Measurements from ENCODE around the gene PIAS1.

The PIAS1 gene

GRCh38 chr15:68062214-68062613 lies 8.1 kb downstream of the PIAS1 start:
- in situ Hi-C loops (cut with HindIII; ENCODE audit: low sequenced_read_pairs): no loop called here

- in situ Hi-C loops (cut with HindIII; ENCODE audit: low sequenced_read_pairs): no loop called here
Observed at GRCh38 chr15:68062946-68063465, 8.9 kb downstream of the PIAS1 start.

- in situ Hi-C loops (cut with HindIII; ENCODE audit: low sequenced_read_pairs): no loop called here
Observed at GRCh38 chr15:68063606-68064005, 9.5 kb downstream of the PIAS1 start.

GRCh38 chr15:68073576-68074288 lies 19.6 kb downstream of the PIAS1 start:
- in situ Hi-C loops (cut with HindIII; ENCODE audit: low sequenced_read_pairs): no loop called here

GRCh38 chr15:68075764-68076385 lies 21.8 kb downstream of the PIAS1 start:
- in situ Hi-C loops (cut with HindIII; ENCODE audit: low sequenced_read_pairs): no loop called here

- in situ Hi-C loops (cut with HindIII; ENCODE audit: low sequenced_read_pairs): no loop called here
Observed at GRCh38 chr15:68078365-68078764, 24.2 kb downstream of the PIAS1 start.

- in situ Hi-C loops (cut with HindIII; ENCODE audit: low sequenced_read_pairs): no loop called here
Observed at GRCh38 chr15:68080334-68080733, 26.2 kb downstream of the PIAS1 start.

- in situ Hi-C loops (cut with HindIII; ENCODE audit: low sequenced_read_pairs): no loop called here
Observed at GRCh38 chr15:68080783-68081182, 26.7 kb downstream of the PIAS1 start.

GRCh38 chr15:68081869-68082505 lies 27.9 kb downstream of the PIAS1 start:
- in situ Hi-C loops (cut with HindIII; ENCODE audit: low sequenced_read_pairs): no loop called here

- in situ Hi-C loops (cut with HindIII; ENCODE audit: low sequenced_read_pairs): no loop called here
Observed at GRCh38 chr15:68082735-68083134, 28.6 kb downstream of the PIAS1 start.

- in situ Hi-C loops (cut with HindIII; ENCODE audit: low sequenced_read_pairs): no loop called here
Observed at GRCh38 chr15:68083463-68083862, 29.3 kb downstream of the PIAS1 start.

GRCh38 chr15:68085052-68085451 lies 30.9 kb downstream of the PIAS1 start:
- in situ Hi-C loops (cut with HindIII; ENCODE audit: low sequenced_read_pairs): no loop called here

GRCh38 chr15:68091743-68092142 lies 37.6 kb downstream of the PIAS1 start:
- in situ Hi-C loops (cut with HindIII; ENCODE audit: low sequenced_read_pairs): no loop called here

GRCh38 chr15:68096099-68096498 lies 42.0 kb downstream of the PIAS1 start:
- in situ Hi-C loops (cut with HindIII; ENCODE audit: low sequenced_read_pairs): no loop called here

GRCh38 chr15:68097029-68097428 lies 42.9 kb downstream of the PIAS1 start:
- in situ Hi-C loops (cut with HindIII; ENCODE audit: low sequenced_read_pairs): no loop called here

GRCh38 chr15:68098465-68098864 lies 44.4 kb downstream of the PIAS1 start:
- in situ Hi-C loops (cut with HindIII; ENCODE audit: low sequenced_read_pairs): no loop called here

GRCh38 chr15:68100194-68100593 lies 46.1 kb downstream of the PIAS1 start:
- in situ Hi-C loops (cut with HindIII; ENCODE audit: low sequenced_read_pairs): no loop called here

GRCh38 chr15:68103603-68104002 lies 49.5 kb downstream of the PIAS1 start:
- in situ Hi-C loops (cut with HindIII; ENCODE audit: low sequenced_read_pairs): no loop called here

- in situ Hi-C loops (cut with HindIII; ENCODE audit: low sequenced_read_pairs): no loop called here
Observed at GRCh38 chr15:68106656-68107055, 52.5 kb downstream of the PIAS1 start.

- in situ Hi-C loops (cut with HindIII; ENCODE audit: low sequenced_read_pairs): no loop called here
Observed at GRCh38 chr15:68107142-68107541, 53.0 kb downstream of the PIAS1 start.

- in situ Hi-C loops (cut with HindIII; ENCODE audit: low sequenced_read_pairs): no loop called here
Observed at GRCh38 chr15:68112706-68113105, 58.6 kb downstream of the PIAS1 start.

- in situ Hi-C loops (cut with HindIII; ENCODE audit: low sequenced_read_pairs): no loop called here
Observed at GRCh38 chr15:68113273-68113672, 59.2 kb downstream of the PIAS1 start.

Data from endothelial cell of hepatic sinusoid (primary cell).